Measurements from ENCODE around the gene CDK15. TPM values are rescaled to one million over a fixed set of nuclear protein-coding genes. Genes with fewer than 3 reads are reported as not detected.
A peak's percentile ranks its signal among the peaks of the same experiment; 100 is the strongest.
"Not testable (repeated sequence)": the region's sequence is repeated elsewhere in the genome, so short reads cannot be mapped to it uniquely, and the experiment has no call there.

Gene CDK15
- polyA plus RNA-seq (ENCODE audit: insufficient read depth in 1 of 5, insufficient read length in 5 of 5, low replicate concordance in 1 of 5): under 1 TPM; 0.24 to 0.36 (median 0.30) TPM
- long read RNA-seq, donor 1: 0 reads
- long read RNA-seq, donor 2: 0 reads
- long read RNA-seq, donor 3: 0 reads
- long read RNA-seq, donor 4: 0 reads
- long read RNA-seq, donor 5: 0 reads
- long read RNA-seq, donor 6: 0 reads
- long read RNA-seq, donor 7: 0 reads
- long read RNA-seq, donor 8: 0 reads

GRCh38 chr2:201806442-201807170 lies at the start of gene CDK15:
Gene CDK15, plus strand, starts transcription at chr2:201806537. Its CDS starts 128 bp downstream, at chr2:201806665.
- DNase-seq: peak in 1 of 2 donors; percentile 7

- DNase-seq: no peak
These were observed 48.1 kb upstream of the CDK15 start for GRCh38 chr2:201758234-201758633.

GRCh38 chr2:201758873-201759272 lies 47.5 kb upstream of the CDK15 start:
- DNase-seq: no peak

GRCh38 chr2:201759567-201759966 lies 46.8 kb upstream of the CDK15 start:
- DNase-seq: no peak

GRCh38 chr2:201761101-201761500 lies 45.2 kb upstream of the CDK15 start:
- no peak for DNase-seq

GRCh38 chr2:201764469-201764868 lies 41.9 kb upstream of the CDK15 start:
- not testable (repeated sequence) for DNase-seq

- DNase-seq: no peak
These were observed 40.5 kb upstream of the CDK15 start for GRCh38 chr2:201765799-201766198.

GRCh38 chr2:201768918-201769317 lies 37.4 kb upstream of the CDK15 start:
- no peak for DNase-seq

- DNase-seq: no peak
These were observed 36.5 kb upstream of the CDK15 start for GRCh38 chr2:201769666-201770373.

GRCh38 chr2:201773990-201774389 lies 32.3 kb upstream of the CDK15 start:
- DNase-seq: no peak

GRCh38 chr2:201774546-201774945 lies 31.8 kb upstream of the CDK15 start:
- DNase-seq: no peak

- DNase-seq: no peak
These were observed 31.0 kb upstream of the CDK15 start for GRCh38 chr2:201775326-201775725.

- no peak for DNase-seq
These were observed 29.3 kb upstream of the CDK15 start for GRCh38 chr2:201777043-201777442.

- no peak for DNase-seq
These were observed 28.5 kb upstream of the CDK15 start for GRCh38 chr2:201777869-201778268.

GRCh38 chr2:201779901-201780673 lies 26.2 kb upstream of the CDK15 start:
- DNase-seq: peak; percentile 1 to 2

GRCh38 chr2:201780674-201781493 lies 25.5 kb upstream of the CDK15 start, which contains the start of gene ALS2:
Gene ALS2, minus strand, starts transcription at chr2:201780933. Its CDS starts 12,048 bp downstream, at chr2:201768885.
- DNase-seq: peak; percentile 96 to 97

- peak; percentile 31 to 39 for DNase-seq
These were observed 24.7 kb upstream of the CDK15 start for GRCh38 chr2:201781557-201782051.

- DNase-seq: no peak
These were observed 21.8 kb upstream of the CDK15 start for GRCh38 chr2:201784563-201784962.

GRCh38 chr2:201785135-201785534 lies 21.2 kb upstream of the CDK15 start:
- DNase-seq: no peak

GRCh38 chr2:201786471-201786870 lies 19.9 kb upstream of the CDK15 start:
- no peak for DNase-seq

- DNase-seq: no peak
These were observed 18.0 kb upstream of the CDK15 start for GRCh38 chr2:201788371-201788770.
